PC-9 (cell line): ENCODE results near the gene CST4. TPM values are rescaled to one million over a fixed set of nuclear protein-coding genes. Genes with fewer than 3 reads are reported as not detected.

Source experiments
- BruUV-seq: library from RNA; stranded (reverse); fragments of 400-500 nt; replicated peaks from 2 replicates; lab custom pipeline; 2021; lab: Mats Ljungman, UMichigan
- CTCF ChIA-PET: fragments of 300-600 bp; sonication (Branson Sonifier 250); formaldehyde crosslinking; loops from one replicate; lab custom pipeline; 2022; ENCODE audit warnings: antibody characterized with exemption; lab: Charles Lee
- POLR2A ChIA-PET: fragments of 300-600 bp; sonication (Branson Sonifier 250); formaldehyde crosslinking; loops from one replicate; lab custom pipeline; 2022; ENCODE audit warnings: antibody characterized with exemption; ENCODE audit not compliant: unreplicated experiment; lab: Charles Lee
- DNase-seq, 2 experiments: peaks; one replicate each; pipeline versions ENCODE4 v3.0.0 to v3.0.0-alpha.2; 2015 to 2022; ENCODE audit warnings: mixed read lengths in 1 of 2
- H2AFZ ChIP-seq: fragments of 200-600 bp; sonication (generic); 2 replicates; pipeline ENCODE4 v1.8.1; 2017; ENCODE audit warnings: antibody characterized with exemption
- H3F3A ChIP-seq: fragments of 200-600 bp; sonication (generic); 2 replicates; pipeline ENCODE4 v1.8.1; 2017; ENCODE audit warnings: antibody characterized with exemption, mild to moderate bottlenecking, low read depth; ENCODE audit not compliant: insufficient read depth
- H3K27ac ChIP-seq: fragments of 200-600 bp; sonication (generic); 2 replicates; pipeline ENCODE4 v1.6.1; 2016; ENCODE audit warnings: mixed run types
- H3K27me3 ChIP-seq: fragments of 200-600 bp; sonication (generic); 2 replicates; pipeline ENCODE4 v1.6.1; 2016; ENCODE audit warnings: low read depth, mixed run types; ENCODE audit not compliant: insufficient read depth
- H3K36me3 ChIP-seq: fragments of 200-600 bp; sonication (generic); 2 replicates; pipeline ENCODE4 v1.6.1; 2016; ENCODE audit warnings: low read depth, mixed run types
- H3K4me1 ChIP-seq: fragments of 200-600 bp; sonication (generic); replicated peaks from 2 replicates; pipeline ENCODE4 v1.6.1; 2016; ENCODE audit warnings: mixed run types; ENCODE audit not compliant: insufficient read depth
- H3K4me2 ChIP-seq: fragments of 200-600 bp; sonication (generic); 2 replicates; pipeline ENCODE4 v1.6.1; 2017; ENCODE audit warnings: mixed run types
- H3K4me3 ChIP-seq: fragments of 200-600 bp; sonication (generic); 2 replicates; pipeline ENCODE4 v1.6.1; 2016; ENCODE audit warnings: mixed run types
- H3K79me2 ChIP-seq: fragments of 200-600 bp; sonication (generic); 2 replicates; pipeline ENCODE4 v1.6.1; 2017; ENCODE audit warnings: low read depth, mixed run types
- H3K9me2 ChIP-seq: fragments of 200-600 bp; sonication (generic); 2 replicates; pipeline ENCODE4 v1.8.1; 2017; ENCODE audit warnings: mild to moderate bottlenecking; ENCODE audit not compliant: insufficient read depth
- H3K9me3 ChIP-seq: fragments of 200-600 bp; sonication (generic); 2 replicates; pipeline ENCODE4 v1.8.1; 2016; ENCODE audit warnings: low read depth; ENCODE audit not compliant: insufficient read depth
- H4K20me1 ChIP-seq: fragments of 200-600 bp; sonication (generic); 2 replicates; pipeline ENCODE4 v1.8.1; 2017; ENCODE audit not compliant: insufficient read depth
- CTCF ChIP-seq: fragments of 200-600 bp; sonication (generic); conservative IDR thresholded peaks from 2 replicates; pipeline ENCODE4 v1.6.1; 2017; ENCODE audit warnings: mixed run types, antibody characterized with exemption, mild to moderate bottlenecking, moderate library complexity
- EZH2 ChIP-seq: fragments of 200-600 bp; sonication (generic); IDR thresholded peaks from 2 replicates; pipeline ENCODE4 v1.8.0; 2017; ENCODE audit warnings: antibody characterized with exemption, low read depth
- intact Hi-C: fragments of 100-400 bp; cut with micrococcal nuclease; formaldehyde crosslinking; loops from one replicate; pipeline ENCODE4 v1.10.0; 2022; ENCODE audit not compliant: unreplicated experiment
- total RNA-seq: library from RNA; stranded (reverse); gene quantifications from 2 replicates; pipeline ENCODE4 v1.2.3, GENCODE V29; 2021

Gene CST4
- total RNA-seq, 1 experiment from 2014 or later, result not detected

DNA sequence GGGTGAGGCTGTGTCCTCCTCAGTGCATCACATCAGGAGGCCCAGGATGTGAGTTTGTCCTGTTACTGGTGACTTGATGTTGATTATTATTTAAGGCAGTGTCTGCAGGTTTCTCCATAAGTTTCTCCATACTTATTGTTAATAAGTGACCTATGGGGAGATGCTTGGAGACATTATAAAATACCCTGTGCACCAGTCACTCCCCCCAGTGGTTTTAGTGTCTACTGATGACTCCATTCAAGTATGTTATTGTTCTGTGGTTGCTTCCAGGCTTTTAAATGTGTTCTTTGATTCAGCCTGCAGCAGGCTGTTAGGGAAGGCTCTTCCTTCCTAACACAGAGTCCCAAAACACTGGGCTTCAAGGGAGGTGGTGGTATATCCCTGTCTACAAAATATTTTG is 36.5 kb downstream of the CST4 start:
- Histone ChIP-seq H2AFZ (no peak overlapping the region), H3F3A (no peaks in the 10 kb centered on the region), H3K4me2 (no peak overlapping the region), H3K27ac (no peak overlapping the region), H3K27me3 (no peaks in the 10 kb centered on the region), H3K36me3 (no peaks in the 10 kb centered on the region), H3K4me3 (no peak overlapping the region), H4K20me1 (no peaks in the 10 kb centered on the region), H3K79me2 (no peaks in the 10 kb centered on the region), H3K9me3 (no peaks in the 10 kb centered on the region), H3K9me2 (no peaks in the 10 kb centered on the region), H3K4me1 (no peaks in the 10 kb centered on the region)
- CTCF ChIA-PET, result no interaction called here
- BruUV-seq, result no TSS peak
- POLR2A ChIA-PET, result no interaction called here
- DNase-seq, result no peak
- TF ChIP-seq CTCF (no peak), EZH2 (no peak)
- intact Hi-C loops, result no loop called here

- no peak for DNase-seq
- no peaks in the 10 kb centered on the region for H3K27me3 ChIP-seq
- no peak overlapping the region for H3K4me2 ChIP-seq
- ChIA-PET CTCF (no interaction called here), POLR2A (no interaction called here)
- intact Hi-C loops, result no loop called here
- peaks cover 8% of the 10 kb centered on the region for H3K4me1 ChIP-seq
- no peak overlapping the region for H3K27ac ChIP-seq
- no peaks in the 10 kb centered on the region for H3K36me3 ChIP-seq
- H3K9me3 ChIP-seq, result no peaks in the 10 kb centered on the region
- H3K79me2 ChIP-seq, result no peaks in the 10 kb centered on the region
- H3F3A ChIP-seq, result peaks cover 6% of the 10 kb centered on the region; the same call in 1 of the 2 replicates
- BruUV-seq, result no TSS peak
- H3K4me3 ChIP-seq, result no peak overlapping the region
- H4K20me1 ChIP-seq, result no peaks in the 10 kb centered on the region
- TF ChIP-seq EZH2 (no peak), CTCF (no peak)
- H2AFZ ChIP-seq, result no peak overlapping the region
- no peaks in the 10 kb centered on the region for H3K9me2 ChIP-seq
Measured at GRCh38 chr20:23651117-23651516, 37.7 kb downstream of the CST4 start.

DNA sequence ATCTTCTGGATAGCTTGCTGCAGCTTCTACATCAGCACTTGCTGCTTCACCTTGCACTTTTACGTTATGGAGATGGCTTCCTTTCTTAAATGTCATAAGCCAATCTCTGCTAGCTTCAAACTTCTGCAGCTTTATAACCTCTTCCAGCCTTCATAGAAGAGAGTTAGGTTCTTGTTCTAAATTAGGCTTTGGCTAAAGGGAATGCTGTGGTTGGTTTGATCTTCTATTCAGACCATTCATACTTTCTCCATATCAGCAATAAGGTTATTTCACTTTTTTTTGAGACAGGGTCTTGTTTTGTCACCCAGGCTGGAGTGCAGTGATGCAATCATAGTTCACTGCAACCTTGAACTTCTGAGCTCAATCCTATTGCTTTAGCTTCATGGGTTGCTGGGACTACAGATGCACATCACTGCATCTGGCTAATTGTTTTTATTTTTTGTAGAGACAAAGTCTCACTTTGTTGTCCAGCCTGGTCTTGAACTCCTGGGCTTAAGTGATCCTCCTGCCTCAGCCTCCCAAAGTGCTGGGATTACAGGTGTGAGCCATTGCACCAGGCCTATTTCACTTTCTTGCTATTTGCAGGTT is 38.9 kb downstream of the CST4 start:
- ChIA-PET CTCF (no interaction called here), POLR2A (no interaction called here)
- no TSS peak for BruUV-seq
- Histone ChIP-seq H3K9me3 (no peaks in the 10 kb centered on the region), H4K20me1 (no peaks in the 10 kb centered on the region), H2AFZ (no peak overlapping the region), H3K27me3 (no peaks in the 10 kb centered on the region), H3K9me2 (no peaks in the 10 kb centered on the region), H3F3A (peaks cover 8% of the 10 kb centered on the region; the same call in 1 of the 2 replicates), H3K79me2 (no peaks in the 10 kb centered on the region), H3K27ac (no peak overlapping the region), H3K4me2 (no peak overlapping the region), H3K36me3 (no peaks in the 10 kb centered on the region), H3K4me3 (no peak overlapping the region), H3K4me1 (peaks cover 12% of the 10 kb centered on the region)
- intact Hi-C loops, result loop anchor here (10.0 kb wide), 1 partner anchor 445 kb away; no protein-coding TSS in a partner anchor
- no peak for TF ChIP-seq CTCF
- TF ChIP-seq EZH2, result no peak
- DNase-seq, result no peak
